H9 (cell line): ENCODE data around the gene KHK. TPM values are rescaled to one million over a fixed set of nuclear protein-coding genes. Genes with fewer than 3 reads are reported as not detected.

Experiments used
- DNase-seq: peaks from one replicate; pipeline ENCODE4 v3.0.0-alpha.2; 2017
- H2AFZ ChIP-seq: one replicate; pipeline ENCODE4 v1.6.1; 2013; ENCODE audit warnings: mild to moderate bottlenecking, low read length, control low read depth, moderate library complexity
- H2AK5ac ChIP-seq: 2 replicates; pipeline ENCODE4 v1.6.1; 2013; ENCODE audit warnings: low read length, control low read depth, mixed read lengths; ENCODE audit not compliant: insufficient read length
- H2BK120ac ChIP-seq: one replicate; pipeline ENCODE4 v1.6.1; 2013; ENCODE audit warnings: low read depth, mild to moderate bottlenecking, low read length, control low read depth, inconsistent platforms; ENCODE audit not compliant: poor library complexity, severe bottlenecking
- H2BK12ac ChIP-seq: 2 replicates; pipeline ENCODE4 v1.6.1; 2013; ENCODE audit warnings: low read length, control low read depth, mixed read lengths, low read depth; ENCODE audit not compliant: insufficient read length
- H2BK15ac ChIP-seq: 2 replicates; pipeline ENCODE4 v1.6.1; 2013; ENCODE audit warnings: low read depth, low read length, control low read depth
- H2BK20ac ChIP-seq: one replicate; pipeline ENCODE4 v1.6.1; 2013; ENCODE audit warnings: low read depth, mild to moderate bottlenecking, low read length, control low read depth, inconsistent platforms; ENCODE audit not compliant: poor library complexity, severe bottlenecking
- H2BK5ac ChIP-seq: 2 replicates; pipeline ENCODE4 v1.6.1; 2013; ENCODE audit warnings: low read length, control low read depth, mixed read lengths; ENCODE audit not compliant: insufficient read length
- H3K14ac ChIP-seq: 2 replicates; pipeline ENCODE4 v1.6.1; 2013; ENCODE audit warnings: low read length, control low read depth; ENCODE audit not compliant: insufficient read depth
- H3K18ac ChIP-seq: 2 replicates; pipeline ENCODE4 v1.6.1; 2013; ENCODE audit warnings: low read depth, mild to moderate bottlenecking, mixed read lengths, low read length, control low read depth; ENCODE audit not compliant: insufficient read length
- H3K23ac ChIP-seq: 2 replicates; pipeline ENCODE4 v1.6.1; 2013; ENCODE audit warnings: low read length, control low read depth, mixed read lengths, low read depth; ENCODE audit not compliant: insufficient read length
- H3K23me2 ChIP-seq: 2 replicates; pipeline ENCODE4 v1.6.1; 2013; ENCODE audit warnings: low read depth, mild to moderate bottlenecking, mixed read lengths, low read length, control low read depth; ENCODE audit not compliant: insufficient read length, poor library complexity, severe bottlenecking
- H3K27ac ChIP-seq: 2 replicates; pipeline ENCODE4 v1.5.1; 2013; ENCODE audit warnings: low read length, control low read depth, mixed read lengths, low read depth; ENCODE audit not compliant: insufficient read length
- H3K27me3 ChIP-seq: 2 replicates; pipeline ENCODE4 v1.6.1; 2013; ENCODE audit warnings: low read length, control low read depth, inconsistent platforms; ENCODE audit not compliant: insufficient read depth
- H3K4ac ChIP-seq: 2 replicates; pipeline ENCODE4 v1.6.1; 2013; ENCODE audit warnings: low read depth, mild to moderate bottlenecking, control low read depth, inconsistent platforms, low read length, moderate library complexity
- H3K4me1 ChIP-seq: 2 replicates; pipeline ENCODE4 v1.6.1; 2013; ENCODE audit warnings: low read length, control low read depth, inconsistent platforms; ENCODE audit not compliant: insufficient read depth
- H3K4me2 ChIP-seq: 2 replicates; pipeline ENCODE4 v1.6.1; 2013; ENCODE audit warnings: low read length, control low read depth, mixed read lengths; ENCODE audit not compliant: insufficient read length, insufficient read depth
- H3K56ac ChIP-seq: 2 replicates; pipeline ENCODE4 v1.6.1; 2013; ENCODE audit warnings: low read depth, mild to moderate bottlenecking, mixed read lengths, low read length, control low read depth; ENCODE audit not compliant: insufficient read length
- H3K79me1 ChIP-seq: 2 replicates; pipeline ENCODE4 v1.6.1; 2013; ENCODE audit warnings: low read depth, mild to moderate bottlenecking, moderate library complexity, low read length, control low read depth, inconsistent platforms; ENCODE audit not compliant: insufficient read depth, poor library complexity, severe bottlenecking
- H3K79me2 ChIP-seq: 2 replicates; pipeline ENCODE4 v1.6.1; 2013; ENCODE audit warnings: low read length, control low read depth, inconsistent platforms; ENCODE audit not compliant: insufficient read depth
- H3K9ac ChIP-seq: 2 replicates; pipeline ENCODE4 v1.6.1; 2013; ENCODE audit warnings: low read length, control low read depth, mixed read lengths; ENCODE audit not compliant: insufficient read length; ENCODE audit errors: extremely low read depth
- H3K9me3 ChIP-seq: one replicate; pipeline ENCODE4 v1.6.1; 2013; ENCODE audit warnings: low read depth, low read length, inconsistent platforms; ENCODE audit not compliant: control insufficient read depth
- H3T11ph ChIP-seq: one replicate; pipeline ENCODE4 v1.6.1; 2013; ENCODE audit warnings: mild to moderate bottlenecking, low read length, control low read depth, inconsistent platforms
- H4K20me1 ChIP-seq: one replicate; pipeline ENCODE4 v1.6.1; 2013; ENCODE audit not compliant: control insufficient read depth, insufficient read length, insufficient read depth
- H4K5ac ChIP-seq: 2 replicates; pipeline ENCODE4 v1.6.1; 2013; ENCODE audit warnings: low read depth, mild to moderate bottlenecking, mixed read lengths, low read length, control low read depth; ENCODE audit not compliant: insufficient read length
- H4K8ac ChIP-seq: replicated peaks from 2 replicates; pipeline ENCODE4 v1.6.1; 2013; ENCODE audit warnings: low read length, control low read depth, mixed read lengths, low read depth; ENCODE audit not compliant: insufficient read length
- H4K91ac ChIP-seq: 2 replicates; pipeline ENCODE4 v1.6.1; 2013; ENCODE audit warnings: low read depth, mild to moderate bottlenecking, moderate library complexity, mixed read lengths, low read length, control low read depth; ENCODE audit not compliant: insufficient read length
- H3K27ac Mint-ChIP-seq, 3 experiments: 2 replicates in 2 of 3; 3 replicates in 1 of 3; pipeline ENCODE4 v1.8.0; 2020 to 2021; ENCODE audit warnings: mixed read lengths in 3 of 3, mild to moderate bottlenecking in 1 of 3, moderate library complexity in 1 of 3
- H3K27me3 Mint-ChIP-seq: 2 replicates; pipeline ENCODE4 v1.8.0; 2021; ENCODE audit warnings: low read depth, mild to moderate bottlenecking, moderate library complexity, mixed read lengths
- H3K36me3 Mint-ChIP-seq, 3 experiments: 2 replicates in 2 of 3; 3 replicates in 1 of 3; pipeline ENCODE4 v1.8.0; 2020 to 2021; ENCODE audit warnings: low read depth in 3 of 3, mixed read lengths in 3 of 3; ENCODE audit not compliant: insufficient read depth in 1 of 3
- H3K4me1 Mint-ChIP-seq, 2 experiments: 2 replicates each; pipeline ENCODE4 v1.8.0; 2020; ENCODE audit warnings: mixed read lengths in 2 of 2
- H3K4me3 Mint-ChIP-seq, 2 experiments: 2 replicates in 1 of 2; 3 replicates in 1 of 2; pipeline ENCODE4 v1.8.0; 2020 to 2021; ENCODE audit warnings: mild to moderate bottlenecking in 2 of 2, mixed read lengths in 2 of 2, moderate library complexity in 1 of 2
- H3K9me3 Mint-ChIP-seq, 2 experiments: 2 replicates in 1 of 2; 3 replicates in 1 of 2; pipeline ENCODE4 v1.8.0; 2020; ENCODE audit warnings: mild to moderate bottlenecking in 2 of 2, mixed read lengths in 2 of 2, moderate library complexity in 1 of 2
- WGBS: extraction: QIAGEN DNeasy Blood & Tissue Kit; methylation state at CpG from one replicate; pipeline ENCODE4 v1.1.7; 2013; ENCODE audit warnings: missing lambda C conversion rate, low lambda C conversion rate, mixed read lengths; ENCODE audit not compliant: insufficient read length; ENCODE audit errors: extremely low coverage; 5-methylcytosine and 5-hydroxymethylcytosine counted together
- total RNA-seq: library from RNA; stranded (reverse); gene quantifications from 2 replicates; pipeline ENCODE4 v1.2.1, GENCODE V29; 2021
- TF ChIP-seq, protein P1 (sequence below): fragments of 200-600 bp; sonication (generic); conservative IDR thresholded peaks from 3 replicates; pipeline ENCODE4 v1.8.0; 2021; ENCODE audit warnings: antibody characterized with exemption, mild to moderate bottlenecking

KHK gene
- total RNA-seq, 1 experiment from 2014 or later = 12.1 TPM

DNA sequence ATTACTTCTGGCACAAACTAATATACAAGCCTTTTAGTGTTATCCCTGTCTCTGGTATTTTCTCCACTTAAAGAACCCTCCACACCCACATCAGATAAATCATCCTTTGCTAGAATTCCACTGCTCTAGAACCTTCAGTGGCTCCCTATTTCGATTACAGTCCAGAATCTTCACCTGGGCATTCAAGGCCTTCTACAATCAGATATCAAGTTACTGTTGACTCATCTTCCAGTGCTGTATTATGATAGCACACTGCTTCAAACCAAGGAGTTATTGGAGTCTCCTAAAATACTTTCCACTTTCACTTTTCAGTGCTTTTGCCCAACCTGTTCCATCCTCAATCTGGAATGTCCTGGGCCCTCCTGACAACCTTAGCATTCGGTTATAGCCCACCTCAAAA is 28.9 kb downstream of the KHK start:
- Histone ChIP-seq H3K23ac (no peak overlapping the region), H3K14ac (no peak overlapping the region), H3K9ac (no peak overlapping the region), H3K9me3 (no peaks in the 10 kb centered on the region), H3K23me2 (peaks cover 8% of the 10 kb centered on the region), H3T11ph (no peak overlapping the region), H2AFZ (no peak overlapping the region), H4K91ac (no peak overlapping the region), H2AK5ac (no peak overlapping the region), H2BK20ac (no peak overlapping the region), H4K20me1 (no peaks in the 10 kb centered on the region), H3K56ac (no peak overlapping the region), H3K27ac (no peak overlapping the region), H2BK15ac (no peak overlapping the region), H4K8ac (no peak overlapping the region), H3K4me2 (no peak overlapping the region), H2BK120ac (no peak overlapping the region), H3K79me2 (no peaks in the 10 kb centered on the region), H2BK12ac (no peak overlapping the region), H3K27me3 (peaks cover 7% of the 10 kb centered on the region; the same call in 1 of the 2 replicates), H3K4me1 (peaks cover 2% of the 10 kb centered on the region), H3K79me1 (no peaks in the 10 kb centered on the region), H3K18ac (no peak overlapping the region), H2BK5ac (no peak overlapping the region), H3K4ac (no peak overlapping the region), H4K5ac (no peak overlapping the region)
- Mint-ChIP-seq H3K9me3 (no peaks in the 10 kb centered on the region; a peak in 1 of 5 replicates), H3K27me3 (peaks cover 37% of the 10 kb centered on the region), H3K4me1 (peaks cover 8 to 16% of the 10 kb centered on the region in 2 experiments), H3K36me3 (no peaks in the 10 kb centered on the region; a peak in 3 of 7 replicates), H3K27ac (no peak overlapping the region), H3K4me3 (no peak overlapping the region)
- WGBS = no CpG with 5 or more reads among the region's 2 CpGs
- no peak for DNase-seq
- TF ChIP-seq, protein P1, sequence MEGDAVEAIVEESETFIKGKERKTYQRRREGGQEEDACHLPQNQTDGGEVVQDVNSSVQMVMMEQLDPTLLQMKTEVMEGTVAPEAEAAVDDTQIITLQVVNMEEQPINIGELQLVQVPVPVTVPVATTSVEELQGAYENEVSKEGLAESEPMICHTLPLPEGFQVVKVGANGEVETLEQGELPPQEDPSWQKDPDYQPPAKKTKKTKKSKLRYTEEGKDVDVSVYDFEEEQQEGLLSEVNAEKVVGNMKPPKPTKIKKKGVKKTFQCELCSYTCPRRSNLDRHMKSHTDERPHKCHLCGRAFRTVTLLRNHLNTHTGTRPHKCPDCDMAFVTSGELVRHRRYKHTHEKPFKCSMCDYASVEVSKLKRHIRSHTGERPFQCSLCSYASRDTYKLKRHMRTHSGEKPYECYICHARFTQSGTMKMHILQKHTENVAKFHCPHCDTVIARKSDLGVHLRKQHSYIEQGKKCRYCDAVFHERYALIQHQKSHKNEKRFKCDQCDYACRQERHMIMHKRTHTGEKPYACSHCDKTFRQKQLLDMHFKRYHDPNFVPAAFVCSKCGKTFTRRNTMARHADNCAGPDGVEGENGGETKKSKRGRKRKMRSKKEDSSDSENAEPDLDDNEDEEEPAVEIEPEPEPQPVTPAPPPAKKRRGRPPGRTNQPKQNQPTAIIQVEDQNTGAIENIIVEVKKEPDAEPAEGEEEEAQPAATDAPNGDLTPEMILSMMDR = no peak
